Suprapubic skin (tissue), 4 donors: ENCODE data around the gene SEC24D. TPM values are rescaled to one million over a fixed set of nuclear protein-coding genes. Genes with fewer than 3 reads are reported as not detected.
"Not testable (repeated sequence)": the region's sequence is repeated elsewhere in the genome, so short reads cannot be mapped to it uniquely, and the experiment has no call there.

Experiments used
- DNase-seq, 2 donors: peaks; one replicate each; pipeline ENCODE4 v3.0.0-alpha.2; 2019; ENCODE audit warnings: low spot score in 2 of 2
- H3K27ac ChIP-seq: fragments of 200-600 bp; sonication (generic); one replicate; pipeline ENCODE4 v1.5.1; 2019
- H3K27me3 ChIP-seq: fragments of 200-600 bp; sonication (generic); one replicate; pipeline ENCODE4 v1.5.1; 2019
- H3K36me3 ChIP-seq: fragments of 200-600 bp; sonication (generic); one replicate; pipeline ENCODE4 v1.5.1; 2019
- H3K4me1 ChIP-seq: fragments of 200-600 bp; sonication (generic); one replicate; pipeline ENCODE4 v1.5.1; 2019
- H3K4me3 ChIP-seq: fragments of 200-600 bp; sonication (generic); one replicate; pipeline ENCODE4 v1.5.1; 2019; ENCODE audit warnings: mild to moderate bottlenecking
- H3K9me3 ChIP-seq: fragments of 200-600 bp; sonication (generic); one replicate; pipeline ENCODE4 v1.5.1; 2019
- EP300 ChIP-seq: sonication (generic); formaldehyde crosslinking; IDR thresholded peaks from one replicate; pipeline ENCODE4 v1.6.1; 2017; ENCODE audit warnings: antibody characterized with exemption
- POLR2A ChIP-seq, 2 donors: fragments of 450-650 bp; IDR thresholded peaks; one replicate each; pipeline ENCODE4 v1.6.1; 2017; ENCODE audit warnings: antibody characterized with exemption in 2 of 2, mild to moderate bottlenecking in 2 of 2, moderate library complexity in 2 of 2
- POLR2AphosphoS5 ChIP-seq, 3 donors: sonication (generic); formaldehyde crosslinking; IDR thresholded peaks; one replicate each; pipeline ENCODE4 v1.6.1; 2017; ENCODE audit warnings: antibody characterized with exemption in 3 of 3
- WGBS: methylation state at CpG from one replicate; pipeline ENCODE4 v1.1.5; 2018; 5-methylcytosine and 5-hydroxymethylcytosine counted together
- total RNA-seq, 4 donors: library from RNA; depleted of rRNA; stranded (reverse); fragments of >200 nt; gene quantifications; one replicate each; pipeline ENCODE4 v1.1.0, GENCODE V29; 2016
- TF ChIP-seq, protein P1 (sequence below), 2 donors: fragments of 200-600 bp in 1 of 2; fragments of 450-650 bp in 1 of 2; sonication (generic) in 1 of 2; IDR thresholded peaks; one replicate each; pipeline ENCODE4 v1.5.1; 2016 to 2019; ENCODE audit warnings: antibody characterized with exemption in 2 of 2, mild to moderate bottlenecking in 1 of 2, moderate library complexity in 1 of 2

The SEC24D gene
- total RNA-seq, 4 donors from 2014 or later = 16.7 to 18.1 (median 18.0) TPM

DNA sequence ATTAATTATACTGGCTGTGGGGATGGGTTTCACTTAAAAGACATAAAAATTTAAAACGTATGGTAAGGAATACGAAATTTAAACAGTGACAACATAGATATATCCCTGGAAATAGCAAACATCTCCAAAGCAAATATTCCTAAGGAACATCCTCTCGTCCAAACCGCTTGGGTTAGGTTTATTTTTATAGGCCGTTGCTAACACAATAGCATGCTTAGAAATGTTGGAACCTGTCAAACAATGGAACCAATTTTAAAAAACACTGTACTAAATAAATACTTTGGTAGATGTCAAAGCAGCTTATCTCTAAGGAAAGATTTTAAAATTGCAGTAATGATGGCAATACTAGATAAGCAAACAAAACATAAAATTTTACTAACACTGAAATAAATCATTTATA lies 45.4 kb downstream of the SEC24D start:
- no peaks in the 10 kb centered on the region for H3K4me1 ChIP-seq
- WGBS = 61% methylated on average over 5 of the region's 5 CpGs
- TF ChIP-seq, protein P1, sequence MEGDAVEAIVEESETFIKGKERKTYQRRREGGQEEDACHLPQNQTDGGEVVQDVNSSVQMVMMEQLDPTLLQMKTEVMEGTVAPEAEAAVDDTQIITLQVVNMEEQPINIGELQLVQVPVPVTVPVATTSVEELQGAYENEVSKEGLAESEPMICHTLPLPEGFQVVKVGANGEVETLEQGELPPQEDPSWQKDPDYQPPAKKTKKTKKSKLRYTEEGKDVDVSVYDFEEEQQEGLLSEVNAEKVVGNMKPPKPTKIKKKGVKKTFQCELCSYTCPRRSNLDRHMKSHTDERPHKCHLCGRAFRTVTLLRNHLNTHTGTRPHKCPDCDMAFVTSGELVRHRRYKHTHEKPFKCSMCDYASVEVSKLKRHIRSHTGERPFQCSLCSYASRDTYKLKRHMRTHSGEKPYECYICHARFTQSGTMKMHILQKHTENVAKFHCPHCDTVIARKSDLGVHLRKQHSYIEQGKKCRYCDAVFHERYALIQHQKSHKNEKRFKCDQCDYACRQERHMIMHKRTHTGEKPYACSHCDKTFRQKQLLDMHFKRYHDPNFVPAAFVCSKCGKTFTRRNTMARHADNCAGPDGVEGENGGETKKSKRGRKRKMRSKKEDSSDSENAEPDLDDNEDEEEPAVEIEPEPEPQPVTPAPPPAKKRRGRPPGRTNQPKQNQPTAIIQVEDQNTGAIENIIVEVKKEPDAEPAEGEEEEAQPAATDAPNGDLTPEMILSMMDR (IDR thresholded peaks at IDR 0.05) = no peak
- TF ChIP-seq EP300 (no peak), POLR2A (IDR thresholded peaks at IDR 0.05) (no peak), POLR2AphosphoS5 (IDR thresholded peaks at IDR 0.05) (no peak)
- H3K4me3 ChIP-seq = no peak overlapping the region
- H3K27ac ChIP-seq = no peak overlapping the region
- H3K9me3 ChIP-seq = no peaks in the 10 kb centered on the region
- no peak for DNase-seq
- H3K36me3 ChIP-seq = peaks cover 8% of the 10 kb centered on the region
- no peaks in the 10 kb centered on the region for H3K27me3 ChIP-seq

DNA sequence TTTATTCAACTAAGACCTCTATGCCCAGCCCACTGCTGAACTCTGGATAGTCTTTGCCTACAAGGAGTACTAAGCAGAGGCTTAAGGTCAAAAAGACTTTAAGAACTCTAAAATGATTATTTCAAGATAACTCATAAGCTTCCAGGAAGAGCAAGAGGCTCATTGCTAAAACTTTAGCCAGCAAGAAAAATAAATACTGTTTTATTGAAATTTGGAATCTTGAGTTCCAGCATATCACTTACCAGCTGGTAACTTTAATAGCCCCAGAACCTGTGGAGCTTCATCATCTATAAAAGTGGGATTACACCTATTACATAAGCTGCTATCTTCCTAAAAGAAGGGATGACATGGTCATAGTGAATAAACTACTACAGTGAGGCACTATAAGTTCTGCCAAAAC lies 47.0 kb downstream of the SEC24D start:
- no peak for DNase-seq
- no peak overlapping the region for H3K27ac ChIP-seq
- H3K9me3 ChIP-seq = no peaks in the 10 kb centered on the region
- no peak overlapping the region for H3K4me3 ChIP-seq
- TF ChIP-seq POLR2A (IDR thresholded peaks at IDR 0.05) = no peak
- no peak for TF ChIP-seq EP300
- TF ChIP-seq POLR2AphosphoS5 (IDR thresholded peaks at IDR 0.05) = no peak
- TF ChIP-seq, protein P1 (IDR thresholded peaks at IDR 0.05) = no peak
- H3K4me1 ChIP-seq = no peaks in the 10 kb centered on the region
- H3K27me3 ChIP-seq = no peaks in the 10 kb centered on the region
- H3K36me3 ChIP-seq = peaks cover 2% of the 10 kb centered on the region

DNA sequence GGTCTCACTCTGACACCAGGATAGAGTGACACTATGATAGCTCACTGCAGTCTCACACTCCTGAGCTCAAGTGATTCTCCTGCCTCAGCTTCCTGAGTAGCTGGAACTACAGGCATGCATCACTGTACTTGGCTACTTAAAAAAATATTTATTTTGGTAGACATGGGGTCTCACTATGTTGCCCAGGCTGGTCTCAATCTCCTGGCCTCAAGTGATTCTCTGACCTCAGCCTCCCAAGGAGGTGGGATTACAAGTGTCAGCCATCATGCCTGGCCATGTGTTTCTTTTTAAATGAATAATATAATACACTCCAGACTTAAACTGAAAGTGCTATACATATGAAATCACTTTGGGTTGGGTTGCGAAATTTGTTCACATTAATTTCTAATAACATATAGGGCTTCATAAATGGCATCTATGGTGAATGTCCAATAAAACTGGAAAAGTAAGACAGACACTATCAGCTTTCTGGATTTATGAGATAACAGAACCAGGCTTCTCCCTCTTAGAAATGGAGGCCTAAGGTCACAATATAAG lies 48.0 kb downstream of the SEC24D start:
- DNase-seq = no peak
- H3K4me3 ChIP-seq = no peak overlapping the region
- WGBS = 100% methylated on average over 1 of the region's 1 CpG
- no peak overlapping the region for H3K27ac ChIP-seq
- no peaks in the 10 kb centered on the region for H3K9me3 ChIP-seq
- no peaks in the 10 kb centered on the region for H3K4me1 ChIP-seq
- TF ChIP-seq, protein P1 (IDR thresholded peaks at IDR 0.05) = no peak
- no peak for TF ChIP-seq EP300
- TF ChIP-seq POLR2AphosphoS5 (IDR thresholded peaks at IDR 0.05) = no peak
- no peak for TF ChIP-seq POLR2A (IDR thresholded peaks at IDR 0.05)
- peaks cover 6% of the 10 kb centered on the region for H3K36me3 ChIP-seq
- no peaks in the 10 kb centered on the region for H3K27me3 ChIP-seq

DNA sequence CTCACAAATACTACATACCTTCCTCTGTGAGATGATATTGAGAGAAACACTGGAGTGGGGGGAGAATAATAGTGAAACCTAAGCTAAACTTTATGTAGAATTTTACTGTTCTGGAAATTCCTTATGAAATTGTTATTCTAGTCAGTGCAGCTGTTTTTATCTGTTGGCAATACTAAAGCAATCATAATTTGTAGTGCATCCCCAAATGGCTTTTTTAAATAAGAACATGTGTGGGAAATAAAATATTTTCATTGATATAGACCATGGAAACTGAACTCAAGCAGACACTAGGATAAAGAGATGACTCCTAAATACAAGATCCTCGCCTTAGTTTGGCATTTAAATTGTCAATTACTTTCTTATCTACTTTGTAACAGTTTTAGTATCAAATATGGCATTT lies 51.1 kb downstream of the SEC24D start:
- no peaks in the 10 kb centered on the region for H3K9me3 ChIP-seq
- no peaks in the 10 kb centered on the region for H3K4me1 ChIP-seq
- no peak for DNase-seq
- WGBS = 69% methylated on average over 1 of the region's 1 CpG
- no peaks in the 10 kb centered on the region for H3K27me3 ChIP-seq
- no peak overlapping the region for H3K4me3 ChIP-seq
- peaks cover 9% of the 10 kb centered on the region for H3K36me3 ChIP-seq
- no peak overlapping the region for H3K27ac ChIP-seq
- TF ChIP-seq POLR2A (IDR thresholded peaks at IDR 0.05) (no peak), POLR2AphosphoS5 (IDR thresholded peaks at IDR 0.05) (no peak), EP300 (no peak)
- TF ChIP-seq, protein P1 (IDR thresholded peaks at IDR 0.05) = no peak

DNA sequence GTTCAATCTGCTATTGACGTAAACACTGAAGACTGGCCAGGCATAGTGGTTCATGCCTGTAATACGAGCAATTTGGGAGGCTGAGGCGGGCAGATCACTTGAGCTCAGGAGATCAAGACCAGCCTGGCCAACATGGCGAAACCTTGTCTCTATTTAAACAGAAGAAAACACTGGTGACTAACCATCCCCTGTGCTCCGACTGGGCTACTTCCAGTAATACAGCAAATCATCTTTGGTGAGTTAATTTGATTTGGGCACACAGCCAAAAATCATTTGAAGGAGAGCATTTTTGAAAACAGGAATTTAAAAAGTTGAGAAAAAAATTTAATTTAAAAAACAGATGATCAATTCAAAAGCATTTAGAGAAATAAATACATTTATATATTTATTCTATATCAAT lies 52.0 kb downstream of the SEC24D start:
- H3K4me1 ChIP-seq = no peaks in the 10 kb centered on the region
- TF ChIP-seq EP300 = no peak
- H3K27me3 ChIP-seq = no peaks in the 10 kb centered on the region
- no peaks in the 10 kb centered on the region for H3K9me3 ChIP-seq
- peaks cover 9% of the 10 kb centered on the region for H3K36me3 ChIP-seq
- DNase-seq = no peak
- 87% methylated on average over 5 of the region's 5 CpGs for WGBS
- H3K4me3 ChIP-seq = no peak overlapping the region
- H3K27ac ChIP-seq = no peak overlapping the region

DNA sequence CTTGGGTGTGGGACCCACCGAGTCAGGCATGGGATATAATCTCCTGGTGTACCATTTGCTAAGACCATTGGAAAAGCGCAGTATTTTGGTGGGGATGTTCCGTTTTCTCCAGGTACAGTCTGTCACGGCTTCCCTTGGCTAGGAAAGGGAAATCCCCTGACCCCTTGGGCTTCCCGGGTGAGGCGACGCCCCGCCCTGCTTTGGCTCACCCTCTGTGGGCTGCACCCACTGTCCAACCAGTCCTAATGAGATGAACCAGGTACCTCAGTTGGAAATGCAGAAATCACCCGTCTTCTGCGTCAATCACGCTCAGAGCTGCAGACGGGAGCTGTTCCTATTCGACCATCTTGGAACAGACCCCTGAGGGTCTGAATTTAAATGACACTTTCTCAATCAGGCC lies 53.0 kb downstream of the SEC24D start:
- not testable (repeated sequence) for H3K4me3 ChIP-seq, H3K27me3 ChIP-seq, H3K4me1 ChIP-seq, H3K36me3 ChIP-seq, DNase-seq, H3K9me3 ChIP-seq, H3K27ac ChIP-seq
- 97% methylated on average over 12 of the region's 13 CpGs for WGBS

DNA sequence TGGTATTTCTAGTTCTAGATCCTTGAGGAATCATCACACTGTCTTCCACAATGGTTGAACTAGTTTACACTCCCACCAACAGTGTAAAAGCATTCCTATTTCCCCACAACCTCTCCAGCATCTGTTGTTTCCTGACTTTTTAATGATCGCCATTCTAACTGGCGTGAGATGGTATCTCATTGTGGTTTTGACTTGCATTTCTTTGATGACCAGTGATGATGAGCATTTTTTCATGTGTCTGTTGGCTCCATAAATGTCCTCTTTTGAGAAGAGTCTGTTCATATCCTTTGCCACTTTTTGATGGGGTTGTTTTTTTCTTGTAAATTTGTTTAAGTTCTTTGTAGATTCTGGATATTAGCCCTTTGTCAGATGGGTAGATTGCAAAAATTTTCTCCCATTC lies 58.3 kb downstream of the SEC24D start:
- DNase-seq, H3K27me3 ChIP-seq, H3K36me3 ChIP-seq, H3K27ac ChIP-seq, H3K4me1 ChIP-seq, H3K9me3 ChIP-seq, H3K4me3 ChIP-seq: not testable (repeated sequence)
- WGBS = 92% methylated on average over 2 of the region's 2 CpGs

DNA sequence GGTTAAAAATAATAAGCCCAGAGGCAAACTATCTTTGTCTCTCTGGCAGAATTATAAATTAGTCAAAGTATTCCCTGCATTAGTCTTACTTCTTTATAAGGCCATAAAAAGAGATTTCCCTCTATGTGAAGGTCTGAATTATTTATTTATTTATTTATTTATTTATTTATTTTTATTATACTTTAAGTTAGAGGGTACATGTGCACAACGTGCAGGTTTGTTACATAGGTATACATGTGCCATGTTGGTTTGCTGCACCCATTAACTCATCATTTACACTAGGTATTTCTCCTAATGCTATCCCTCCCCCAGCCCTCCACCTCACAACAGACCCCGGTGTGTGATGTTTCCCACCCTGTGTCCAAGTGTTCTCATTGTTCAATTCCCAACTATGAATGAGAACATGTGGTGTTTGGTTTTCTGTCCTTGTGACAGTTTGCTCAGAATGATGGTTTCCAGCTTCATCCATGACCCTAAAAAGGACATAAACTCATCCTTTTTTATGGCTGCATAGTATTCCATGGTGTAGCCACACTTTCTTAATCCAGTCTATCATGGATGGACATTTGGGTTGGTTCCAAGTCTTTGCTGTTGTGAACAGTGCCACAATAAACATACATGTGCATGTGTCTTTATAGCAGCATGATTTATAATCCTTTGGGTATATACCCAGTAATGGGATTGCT lies 58.8 kb downstream of the SEC24D start:
- DNase-seq, H3K27me3 ChIP-seq, H3K4me3 ChIP-seq, H3K36me3 ChIP-seq, H3K27ac ChIP-seq, H3K9me3 ChIP-seq: not testable (repeated sequence)
- H3K4me1 ChIP-seq = peaks cover 12% of the 10 kb centered on the region
- WGBS = 71% methylated on average over 2 of the region's 2 CpGs
